Tibial nerve (tissue), 3 donors: ENCODE results near the gene BDH1.

Experiments used
- CTCF ChIP-seq, 5 experiments: fragments of 200-600 bp in 3 of 5; fragments of 450-650 bp in 2 of 5; sonication (generic) in 3 of 5; IDR thresholded peaks; one replicate each; pipeline ENCODE4 v1.5.1; 2016 to 2019; ENCODE audit warnings: antibody characterized with exemption in 5 of 5, mild to moderate bottlenecking in 3 of 5, moderate library complexity in 2 of 5
- POLR2A ChIP-seq, 2 donors: fragments of 450-650 bp; IDR thresholded peaks; one replicate each; pipeline ENCODE4 v1.6.1; 2017; ENCODE audit warnings: antibody characterized with exemption in 2 of 2, mild to moderate bottlenecking in 2 of 2, moderate library complexity in 2 of 2

- no peak for TF ChIP-seq CTCF (IDR thresholded peaks at IDR 0.05)
- TF ChIP-seq POLR2A (IDR thresholded peaks at IDR 0.05) = no peak
Observed at GRCh38 chr3:197495999-197496745, 59.6 kb downstream of the BDH1 start.
